Thyroid gland (tissue), 4 donors: ENCODE data around the gene ADARB1. TPM values are rescaled to one million over a fixed set of nuclear protein-coding genes. Genes with fewer than 3 reads are reported as not detected.

ENCODE experiments used
- DNase-seq, 2 donors: peaks; one replicate each; pipeline ENCODE4 v3.0.0-alpha.2; 2019
- H3K27ac ChIP-seq, 3 donors: fragments of 200-600 bp; sonication (generic); 1 replicate in 2 of 3; 2 replicates in 1 of 3; pipeline ENCODE4 v1.5.1; 2016 to 2019; ENCODE audit warnings: mild to moderate bottlenecking in 1 of 3, moderate library complexity in 1 of 3
- H3K27me3 ChIP-seq: fragments of 200-600 bp; sonication (generic); one replicate; pipeline ENCODE4 v1.5.1; 2019
- H3K36me3 ChIP-seq, 2 donors: fragments of 200-600 bp; sonication (generic); one replicate each; pipeline ENCODE4 v1.5.1; 2016 to 2019
- H3K4me1 ChIP-seq, 2 donors: fragments of 200-600 bp; sonication (generic); one replicate each; pipeline ENCODE4 v1.5.1; 2017 to 2019
- H3K4me3 ChIP-seq, 3 donors: fragments of 200-600 bp; sonication (generic); replicated peaks in 1 of 3; 1 replicate in 2 of 3; 2 replicates in 1 of 3; pipeline ENCODE4 v1.5.1; 2016; ENCODE audit warnings: mild to moderate bottlenecking in 1 of 3
- H3K9me3 ChIP-seq: fragments of 200-600 bp; sonication (generic); one replicate; pipeline ENCODE4 v1.5.1; 2017
- POLR2A ChIP-seq, 2 donors: fragments of 450-650 bp; IDR thresholded peaks; one replicate each; pipeline ENCODE4 v1.6.1; 2017; ENCODE audit warnings: antibody characterized with exemption in 2 of 2, mild to moderate bottlenecking in 2 of 2, moderate library complexity in 1 of 2
- WGBS, 2 donors: methylation state at CpG; one replicate each; pipeline ENCODE4 v1.1.5; 2017; 5-methylcytosine and 5-hydroxymethylcytosine counted together
- intact Hi-C: fragments of 100-400 bp; cut with DNase I; formaldehyde crosslinking; loops from one replicate; pipeline ENCODE4 v1.15.1; 2023
- total RNA-seq, 4 donors: library from RNA; depleted of rRNA; stranded (reverse); fragments of >200 nt; gene quantifications; one replicate each; pipeline ENCODE4 v1.2.3, GENCODE V29; 2016
- TF ChIP-seq, protein P1 (sequence below), 6 experiments: fragments of 200-600 bp in 3 of 6; fragments of 450-650 bp in 3 of 6; sonication (generic) in 3 of 6; IDR thresholded peaks; one replicate each; pipeline ENCODE4 v1.5.1; 2016 to 2019; ENCODE audit warnings: antibody characterized with exemption in 6 of 6, mild to moderate bottlenecking in 2 of 6, inconsistent platforms in 1 of 6, moderate library complexity in 1 of 6

Gene ADARB1
- total RNA-seq, 4 donors from 2014 or later: 5.0 to 20.2 (median 10.1) TPM

DNA sequence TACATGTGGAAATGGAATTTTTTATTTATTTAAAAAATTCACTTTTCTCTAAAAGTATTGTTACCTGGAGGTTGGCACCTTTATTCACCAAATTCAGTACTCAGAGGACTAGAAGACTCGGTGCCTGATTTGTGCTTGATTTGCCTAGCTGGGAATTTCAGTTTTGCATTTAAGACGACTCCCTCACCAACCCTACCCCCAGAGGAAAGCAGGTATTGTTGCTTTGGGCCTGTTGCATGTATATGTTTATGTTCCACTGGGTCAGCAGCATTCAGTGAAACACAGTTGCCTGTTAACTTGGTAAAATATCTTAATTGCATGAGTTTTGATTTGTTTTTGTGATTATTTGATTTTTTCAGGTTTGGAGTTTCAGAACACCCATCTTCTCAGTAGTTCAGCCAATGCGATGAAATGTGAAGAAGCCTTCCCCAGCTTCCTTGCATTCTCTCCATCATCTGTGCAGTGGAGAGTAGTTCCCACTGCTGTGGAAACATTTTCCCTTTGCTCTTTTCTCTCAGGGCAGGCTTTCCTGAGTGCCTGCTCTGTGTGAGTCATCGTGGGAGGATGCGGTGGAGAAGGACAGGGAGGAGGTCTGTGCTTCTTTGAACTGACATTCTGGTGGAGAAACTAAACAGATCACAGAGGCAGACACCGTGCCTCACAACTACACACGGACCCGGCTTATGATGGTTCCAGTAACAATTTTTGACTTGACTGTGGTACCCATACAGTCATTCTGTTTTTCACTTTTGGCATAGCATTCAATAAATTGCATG, 6.4 kb downstream of the ADARB1 start:
- TF ChIP-seq, protein P1, sequence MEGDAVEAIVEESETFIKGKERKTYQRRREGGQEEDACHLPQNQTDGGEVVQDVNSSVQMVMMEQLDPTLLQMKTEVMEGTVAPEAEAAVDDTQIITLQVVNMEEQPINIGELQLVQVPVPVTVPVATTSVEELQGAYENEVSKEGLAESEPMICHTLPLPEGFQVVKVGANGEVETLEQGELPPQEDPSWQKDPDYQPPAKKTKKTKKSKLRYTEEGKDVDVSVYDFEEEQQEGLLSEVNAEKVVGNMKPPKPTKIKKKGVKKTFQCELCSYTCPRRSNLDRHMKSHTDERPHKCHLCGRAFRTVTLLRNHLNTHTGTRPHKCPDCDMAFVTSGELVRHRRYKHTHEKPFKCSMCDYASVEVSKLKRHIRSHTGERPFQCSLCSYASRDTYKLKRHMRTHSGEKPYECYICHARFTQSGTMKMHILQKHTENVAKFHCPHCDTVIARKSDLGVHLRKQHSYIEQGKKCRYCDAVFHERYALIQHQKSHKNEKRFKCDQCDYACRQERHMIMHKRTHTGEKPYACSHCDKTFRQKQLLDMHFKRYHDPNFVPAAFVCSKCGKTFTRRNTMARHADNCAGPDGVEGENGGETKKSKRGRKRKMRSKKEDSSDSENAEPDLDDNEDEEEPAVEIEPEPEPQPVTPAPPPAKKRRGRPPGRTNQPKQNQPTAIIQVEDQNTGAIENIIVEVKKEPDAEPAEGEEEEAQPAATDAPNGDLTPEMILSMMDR (IDR thresholded peaks at IDR 0.05): no peak
- no peak for TF ChIP-seq POLR2A (IDR thresholded peaks at IDR 0.05)
- H3K4me3 ChIP-seq: no peak overlapping the region
- intact Hi-C loops: no loop called here
- 75% methylated on average over 8 of the region's 8 CpGs for WGBS, 2 donors
- H3K9me3 ChIP-seq: no peaks in the 10 kb centered on the region
- no peak for DNase-seq
- H3K27me3 ChIP-seq: no peaks in the 10 kb centered on the region
- no peaks in the 10 kb centered on the region for H3K4me1 ChIP-seq
- H3K36me3 ChIP-seq: no peaks in the 10 kb centered on the region
- H3K27ac ChIP-seq: no peak overlapping the region

DNA sequence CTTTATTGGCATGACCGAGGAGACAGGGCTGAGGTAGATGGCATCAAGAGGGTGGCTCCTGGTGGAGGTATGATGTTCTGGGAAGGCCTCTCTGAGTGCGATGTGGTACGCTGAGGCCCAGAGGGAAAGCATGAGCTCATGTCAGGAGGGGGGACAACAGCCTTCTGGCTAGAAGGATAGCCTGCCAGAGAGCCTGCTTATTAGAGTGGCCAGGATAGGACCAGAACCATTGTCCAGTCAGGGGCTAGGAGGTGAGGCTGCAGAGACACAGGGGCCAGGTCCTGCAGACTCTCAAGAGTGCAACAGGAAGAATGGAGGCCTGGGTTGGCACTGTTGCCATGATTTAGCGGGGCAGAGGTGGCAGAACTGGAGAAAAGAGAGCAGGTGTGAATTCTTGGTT, 7.3 kb downstream of the ADARB1 start:
- Histone ChIP-seq H3K36me3 (no peaks in the 10 kb centered on the region), H3K4me1 (no peaks in the 10 kb centered on the region), H3K9me3 (no peaks in the 10 kb centered on the region), H3K4me3 (no peak overlapping the region), H3K27ac (no peak overlapping the region), H3K27me3 (no peaks in the 10 kb centered on the region)
- 79 to 95% methylated on average over 4 of the region's 4 CpGs for WGBS, 2 donors
- TF ChIP-seq, protein P1 (IDR thresholded peaks at IDR 0.05): no peak
- TF ChIP-seq POLR2A (IDR thresholded peaks at IDR 0.05): no peak
- no peak for DNase-seq
- intact Hi-C loops: no loop called here

DNA sequence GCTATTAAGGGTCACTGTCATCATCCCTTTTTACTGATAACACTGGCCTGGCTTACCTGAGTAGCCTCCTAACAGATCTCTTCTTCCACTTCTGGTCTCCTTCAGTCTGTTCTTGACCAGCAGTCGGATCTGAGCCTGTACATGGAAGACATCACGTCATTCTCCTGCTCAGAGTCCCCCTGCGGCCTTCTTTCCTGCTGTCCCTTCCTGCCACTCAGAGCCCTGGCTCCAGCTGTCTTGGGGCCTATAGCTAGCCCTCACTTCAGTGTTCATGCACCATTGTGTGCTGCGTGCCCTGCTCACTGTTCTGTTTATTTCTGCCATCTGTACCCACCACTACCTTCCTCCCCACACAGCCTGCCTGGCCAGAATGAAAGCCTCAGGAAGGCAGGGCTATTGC, 8.4 kb downstream of the ADARB1 start:
- Histone ChIP-seq H3K36me3 (no peaks in the 10 kb centered on the region), H3K4me1 (no peaks in the 10 kb centered on the region), H3K27ac (no peak overlapping the region), H3K27me3 (no peaks in the 10 kb centered on the region), H3K4me3 (no peak overlapping the region), H3K9me3 (no peaks in the 10 kb centered on the region)
- WGBS, 2 donors: 76 to 87% methylated on average over 4 of the region's 4 CpGs
- no peak for DNase-seq
- no peak for TF ChIP-seq POLR2A (IDR thresholded peaks at IDR 0.05)
- TF ChIP-seq, protein P1 (IDR thresholded peaks at IDR 0.05): no peak
- intact Hi-C loops: no loop called here

DNA sequence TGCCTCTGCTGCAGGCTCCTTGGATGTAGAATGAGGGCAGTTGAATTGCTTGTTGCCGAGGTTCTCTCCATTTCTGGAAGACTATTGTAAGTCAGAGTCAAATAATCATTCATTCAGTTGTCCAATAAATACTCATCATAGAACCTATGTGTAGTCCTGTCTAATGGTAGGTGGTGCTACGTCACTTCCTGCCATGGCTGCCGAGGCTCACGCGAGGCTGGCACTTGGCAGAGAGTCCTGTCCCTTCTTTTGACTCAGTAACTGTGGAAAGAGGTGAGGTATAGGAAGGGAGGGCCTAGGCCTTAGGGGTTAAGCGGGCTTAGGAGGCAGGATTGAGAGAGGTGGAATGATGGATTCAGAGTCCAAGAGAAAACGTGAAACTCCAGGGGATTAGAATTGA, 9.7 kb downstream of the ADARB1 start:
- H3K27ac ChIP-seq: no peak overlapping the region
- H3K36me3 ChIP-seq: no peaks in the 10 kb centered on the region
- H3K4me3 ChIP-seq: no peak overlapping the region
- WGBS, 2 donors: 80 to 83% methylated on average over 7 of the region's 7 CpGs
- TF ChIP-seq, protein P1 (IDR thresholded peaks at IDR 0.05): no peak
- no peak for TF ChIP-seq POLR2A (IDR thresholded peaks at IDR 0.05)
- intact Hi-C loops: no loop called here
- no peaks in the 10 kb centered on the region for H3K27me3 ChIP-seq
- no peak for DNase-seq
- no peaks in the 10 kb centered on the region for H3K9me3 ChIP-seq
- H3K4me1 ChIP-seq: no peaks in the 10 kb centered on the region

DNA sequence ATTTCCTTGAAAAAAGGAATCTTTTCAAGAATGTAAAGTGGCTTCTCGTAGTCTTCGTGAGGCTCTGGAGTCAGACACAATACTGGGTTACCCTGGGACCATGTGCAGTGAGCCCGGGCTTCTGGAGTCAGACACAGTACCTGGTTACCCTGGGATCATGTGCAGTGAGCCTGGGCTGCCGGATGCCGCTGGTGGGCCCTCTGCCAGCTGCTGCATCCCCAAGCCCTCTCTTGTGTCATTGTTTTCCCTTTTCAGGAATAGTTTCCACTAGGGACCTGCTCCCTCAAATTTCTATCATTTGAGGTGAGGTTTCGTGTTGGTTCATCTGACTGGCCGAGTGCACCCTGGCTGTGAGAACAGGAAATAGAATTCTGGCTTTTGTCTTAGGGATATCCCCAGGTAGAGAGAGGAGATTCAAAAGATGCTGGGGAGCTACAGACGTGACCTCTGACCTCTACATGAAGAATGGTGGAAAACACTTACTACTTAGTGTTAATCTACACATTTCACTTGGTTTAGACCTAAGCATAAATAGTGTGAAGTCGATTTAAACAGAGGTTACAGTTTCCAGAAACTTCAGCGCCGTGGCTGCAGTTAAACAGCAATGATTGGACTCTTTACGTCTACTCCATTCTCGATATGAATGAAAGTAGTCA, 10.6 kb downstream of the ADARB1 start:
- WGBS, 2 donors: 77 to 79% methylated on average over 13 of the region's 13 CpGs
- no peak for TF ChIP-seq POLR2A (IDR thresholded peaks at IDR 0.05)
- TF ChIP-seq, protein P1 (IDR thresholded peaks at IDR 0.05): no peak
- H3K9me3 ChIP-seq: no peaks in the 10 kb centered on the region
- H3K27me3 ChIP-seq: no peaks in the 10 kb centered on the region
- no peak for DNase-seq
- intact Hi-C loops: no loop called here
- H3K36me3 ChIP-seq: no peaks in the 10 kb centered on the region
- H3K4me3 ChIP-seq: no peak overlapping the region
- no peak overlapping the region for H3K27ac ChIP-seq
- H3K4me1 ChIP-seq: no peaks in the 10 kb centered on the region
